Immature natural killer cell (primary cell): ENCODE data around the gene ADAM10. TPM values are rescaled to one million over a fixed set of nuclear protein-coding genes. Genes with fewer than 3 reads are reported as not detected.

Source experiments
- DNase-seq, 3 donors: peaks; one replicate each; pipeline ENCODE4 v3.0.0; 2022; ENCODE audit warnings: mixed read lengths in 1 of 3
- H3K27ac Mint-ChIP-seq, 6 donors: one replicate each; pipeline ENCODE4 v1.8.0; 2020; ENCODE audit warnings: mixed read lengths in 6 of 6, mild to moderate bottlenecking in 5 of 6, inconsistent platforms in 4 of 6, moderate library complexity in 3 of 6
- H3K27me3 Mint-ChIP-seq, 3 donors: one replicate each; pipeline ENCODE4 v1.8.0; 2020 to 2021; ENCODE audit warnings: low read depth in 3 of 3, mild to moderate bottlenecking in 3 of 3, mixed read lengths in 3 of 3, moderate library complexity in 3 of 3, inconsistent platforms in 1 of 3
- H3K36me3 Mint-ChIP-seq, 3 donors: one replicate each; pipeline ENCODE4 v1.8.0; 2020; ENCODE audit warnings: mixed read lengths in 3 of 3, inconsistent platforms in 2 of 3, mild to moderate bottlenecking in 2 of 3
- H3K4me1 Mint-ChIP-seq, 2 donors: one replicate each; pipeline ENCODE4 v1.8.0; 2020; ENCODE audit warnings: inconsistent platforms in 2 of 2, mild to moderate bottlenecking in 2 of 2, mixed read lengths in 2 of 2, moderate library complexity in 1 of 2
- H3K4me3 Mint-ChIP-seq, 5 donors: one replicate each; pipeline ENCODE4 v1.8.0; 2020; ENCODE audit warnings: mild to moderate bottlenecking in 5 of 5, mixed read lengths in 5 of 5, inconsistent platforms in 3 of 5, moderate library complexity in 3 of 5
- H3K9me3 Mint-ChIP-seq, 6 donors: one replicate each; pipeline ENCODE4 v1.8.0; 2020; ENCODE audit warnings: mild to moderate bottlenecking in 6 of 6, mixed read lengths in 6 of 6, inconsistent platforms in 4 of 6, moderate library complexity in 3 of 6
- polyA plus RNA-seq, 3 donors: library from polyadenylated mRNA; unstranded; fragments of 300-500 nt; fragmentation: Illumina TruSeq; gene quantifications; one replicate each; pipeline ENCODE4 v1.2.3, GENCODE V29; 2021

Gene ADAM10
- polyA plus RNA-seq, 3 donors from 2014 or later: 136 to 314 (median 192) TPM

DNA sequence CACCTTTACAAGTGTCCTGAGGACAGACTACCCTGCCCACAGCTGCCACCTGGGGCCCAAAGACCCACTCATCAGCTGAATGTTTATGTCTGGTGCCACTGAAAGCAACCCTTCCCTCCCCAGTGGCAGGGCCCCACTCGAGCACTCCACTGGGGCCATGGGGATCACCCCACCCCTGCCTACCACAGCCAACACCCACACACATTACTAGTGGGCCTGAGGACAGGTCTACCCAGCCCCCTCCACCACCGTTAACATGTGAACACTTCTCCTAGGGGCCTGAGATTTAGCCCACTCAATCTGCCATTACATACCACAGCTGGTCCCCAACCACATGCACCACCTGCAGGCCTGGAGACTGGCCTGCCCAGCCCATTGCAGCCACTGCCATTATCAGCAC lies 52.3 kb downstream of the ADAM10 start:
- H3K4me3 Mint-ChIP-seq: peak overlapping the region in 4 of 5 donors; percentile 18 to 72 (median 48)
- peaks cover 75 to 91% of the 10 kb centered on the region in 2 donors for H3K4me1 Mint-ChIP-seq
- H3K27me3 Mint-ChIP-seq: no peaks in the 10 kb centered on the region
- H3K9me3 Mint-ChIP-seq: peaks cover 0 to 6% (median under 1%) of the 10 kb centered on the region in 6 donors
- H3K36me3 Mint-ChIP-seq: peaks cover 13 to 29% (median 29%) of the 10 kb centered on the region in 3 donors
- DNase-seq: no peak
- peak overlapping the region; percentile 49 to 85 (median 74) for H3K27ac Mint-ChIP-seq

DNA sequence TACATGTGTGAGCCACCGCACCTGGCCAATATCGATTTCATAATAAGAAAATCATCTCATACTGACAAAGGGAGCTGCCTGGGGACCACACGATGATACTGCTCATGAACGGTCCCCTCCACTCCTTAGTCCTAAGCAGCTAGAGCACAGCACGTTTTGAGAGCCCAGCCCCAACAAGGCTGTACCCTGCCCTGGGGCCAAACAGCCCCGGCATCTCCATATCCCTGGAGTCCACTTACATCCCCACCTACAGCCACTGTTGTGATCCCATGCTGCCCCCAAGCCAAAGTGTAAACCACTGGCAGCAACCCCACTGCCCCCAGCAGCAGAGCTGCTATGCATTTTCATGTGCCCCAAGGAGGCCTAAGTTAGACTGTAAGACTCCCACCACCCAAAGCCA lies 52.8 kb downstream of the ADAM10 start:
- Mint-ChIP-seq H3K4me3 (peak overlapping the region; percentile 12 to 72 (median 30)), H3K4me1 (peaks cover 74 to 91% of the 10 kb centered on the region in 2 donors), H3K27ac (peak overlapping the region; percentile 35 to 79 (median 70)), H3K36me3 (peaks cover 13 to 31% (median 25%) of the 10 kb centered on the region in 3 donors), H3K9me3 (peaks cover 0 to 6% (median under 1%) of the 10 kb centered on the region in 6 donors), H3K27me3 (no peaks in the 10 kb centered on the region)
- no peak for DNase-seq

- peaks cover 0 to 6% (median under 1%) of the 10 kb centered on the region in 6 donors for H3K9me3 Mint-ChIP-seq
- H3K4me1 Mint-ChIP-seq: peaks cover 81 to 92% of the 10 kb centered on the region in 2 donors
- H3K36me3 Mint-ChIP-seq: peaks cover 9 to 20% (median 14%) of the 10 kb centered on the region in 3 donors
- H3K27me3 Mint-ChIP-seq: peaks cover 0 to 3% (median 0%) of the 10 kb centered on the region in 3 donors
- H3K4me3 Mint-ChIP-seq: peak overlapping the region in 1 of 5 donors; percentile 1
- DNase-seq: no peak
- H3K27ac Mint-ChIP-seq: peak overlapping the region; percentile 18 to 84 (median 66)
Measured at GRCh38 chr15:58694641-58695398, 54.7 kb downstream of the ADAM10 start.

- DNase-seq: no peak
- peak overlapping the region; percentile 42 to 81 (median 67) for H3K27ac Mint-ChIP-seq
- peak overlapping the region in 1 of 5 donors; percentile 33 for H3K4me3 Mint-ChIP-seq
Measured at GRCh38 chr15:58690703-58691102, 58.8 kb downstream of the ADAM10 start.

DNA sequence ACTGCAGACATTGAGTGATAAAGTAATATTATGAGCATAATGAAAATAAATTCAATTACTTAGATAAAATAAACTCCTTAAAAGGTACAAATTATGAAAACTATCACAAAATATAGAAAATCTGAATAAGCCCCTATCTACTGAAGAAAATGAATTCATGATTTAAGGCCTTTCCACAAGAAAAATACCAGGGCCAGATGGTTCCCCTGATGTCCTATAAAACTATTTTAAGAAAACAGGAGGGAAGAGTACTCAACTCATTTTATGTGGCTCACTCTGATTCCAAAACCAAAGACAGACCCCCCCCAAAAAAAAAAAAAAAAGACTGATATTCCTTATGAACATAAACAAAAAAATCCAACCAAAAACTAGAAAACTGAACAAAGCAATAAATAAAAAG lies 59.9 kb downstream of the ADAM10 start:
- H3K4me1 Mint-ChIP-seq: peaks cover 65 to 93% of the 10 kb centered on the region in 2 donors
- H3K27ac Mint-ChIP-seq: peak overlapping the region; percentile 54 to 81 (median 66)
- H3K4me3 Mint-ChIP-seq: peak overlapping the region in 1 of 5 donors; percentile 23
- H3K36me3 Mint-ChIP-seq: peaks cover 0 to 5% (median 5%) of the 10 kb centered on the region in 3 donors
- no peak for DNase-seq
- no peaks in the 10 kb centered on the region for H3K9me3 Mint-ChIP-seq
- H3K27me3 Mint-ChIP-seq: peaks cover 0 to 4% (median 0%) of the 10 kb centered on the region in 3 donors

More at GRCh38 chr15:58690703-58691102, 58.8 kb downstream of the ADAM10 start:
- no peaks in the 10 kb centered on the region for H3K9me3 Mint-ChIP-seq
- H3K36me3 Mint-ChIP-seq: peaks cover 0 to 5% (median 5%) of the 10 kb centered on the region in 3 donors
- peaks cover 74 to 96% of the 10 kb centered on the region in 2 donors for H3K4me1 Mint-ChIP-seq
- H3K27me3 Mint-ChIP-seq: peaks cover 0 to 4% (median 0%) of the 10 kb centered on the region in 3 donors

DNA sequence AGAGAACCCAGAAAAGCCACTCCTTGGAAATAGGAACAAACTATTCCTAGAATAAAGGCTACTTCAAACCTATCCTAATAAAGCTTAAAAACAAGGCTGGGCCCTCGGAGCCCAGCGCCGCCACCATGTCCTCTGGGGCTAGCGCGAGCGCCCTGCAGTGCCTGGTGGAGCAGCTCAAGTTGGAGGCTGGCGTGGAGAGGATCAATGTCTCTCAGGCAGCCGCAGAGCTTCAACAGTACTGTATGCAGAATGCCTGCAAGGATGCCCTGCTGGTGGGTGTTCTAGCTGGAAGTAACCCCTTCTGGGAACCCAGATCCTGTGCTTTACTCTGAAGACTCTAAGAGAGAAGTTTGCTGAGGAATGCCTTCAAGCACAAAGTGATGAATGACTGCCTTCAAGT lies 63.2 kb downstream of the ADAM10 start:
- Mint-ChIP-seq H3K4me3 (no peak overlapping the region), H3K9me3 (no peaks in the 10 kb centered on the region), H3K27ac (peak overlapping the region in 1 of 6 donors; percentile 24), H3K27me3 (peaks cover 0 to 3% (median 0%) of the 10 kb centered on the region in 3 donors), H3K36me3 (no peaks in the 10 kb centered on the region), H3K4me1 (peaks cover 55 to 84% of the 10 kb centered on the region in 2 donors)
- no peak for DNase-seq

- H3K4me3 Mint-ChIP-seq: no peak overlapping the region
- H3K27me3 Mint-ChIP-seq: peaks cover 0 to 3% (median 0%) of the 10 kb centered on the region in 3 donors
- H3K4me1 Mint-ChIP-seq: peaks cover 42 to 81% of the 10 kb centered on the region in 2 donors
- peak overlapping the region in 1 of 6 donors; percentile 66 for H3K27ac Mint-ChIP-seq
- H3K36me3 Mint-ChIP-seq: no peaks in the 10 kb centered on the region
- no peaks in the 10 kb centered on the region for H3K9me3 Mint-ChIP-seq
- no peak for DNase-seq
Measured at GRCh38 chr15:58684751-58685150, 64.8 kb downstream of the ADAM10 start.

DNA sequence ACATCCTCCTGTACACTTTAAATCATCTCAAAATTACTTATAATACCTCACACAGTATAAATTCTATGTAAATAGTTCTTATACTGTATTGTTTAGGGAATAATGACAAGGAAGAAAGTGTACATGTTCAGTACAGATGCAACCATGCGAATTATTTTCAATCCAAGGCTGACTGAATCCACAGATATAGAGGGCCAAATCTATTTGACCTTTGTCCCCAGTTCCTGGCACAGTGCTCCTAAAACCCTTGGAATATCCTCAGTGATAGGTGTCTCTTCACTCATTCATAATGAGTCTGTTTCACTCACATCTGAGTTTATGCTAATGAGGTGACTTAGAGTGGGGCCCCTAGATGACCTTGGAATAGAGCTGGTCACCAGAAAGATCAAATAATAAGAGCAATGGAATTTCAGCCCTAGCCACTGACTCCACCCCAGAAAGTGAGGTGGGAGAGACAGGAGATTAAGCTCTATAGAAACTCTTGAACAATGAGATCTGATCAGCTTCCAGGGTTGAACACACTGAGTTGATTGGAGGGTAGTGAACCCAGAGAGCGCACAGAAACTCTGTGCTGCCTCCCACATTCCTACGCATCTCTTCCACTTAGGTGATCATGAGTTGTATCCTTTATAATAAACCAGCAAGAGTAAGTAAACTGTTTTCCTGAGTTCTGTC lies 65.3 kb downstream of the ADAM10 start:
- no peaks in the 10 kb centered on the region for H3K9me3 Mint-ChIP-seq
- H3K4me1 Mint-ChIP-seq: peaks cover 37 to 78% of the 10 kb centered on the region in 2 donors
- no peak for DNase-seq
- H3K36me3 Mint-ChIP-seq: no peaks in the 10 kb centered on the region
- no peak overlapping the region for H3K4me3 Mint-ChIP-seq
- H3K27ac Mint-ChIP-seq: peak overlapping the region in 3 of 6 donors; percentile 32 to 66 (median 66)
- H3K27me3 Mint-ChIP-seq: peaks cover 0 to 3% (median 0%) of the 10 kb centered on the region in 3 donors

DNA sequence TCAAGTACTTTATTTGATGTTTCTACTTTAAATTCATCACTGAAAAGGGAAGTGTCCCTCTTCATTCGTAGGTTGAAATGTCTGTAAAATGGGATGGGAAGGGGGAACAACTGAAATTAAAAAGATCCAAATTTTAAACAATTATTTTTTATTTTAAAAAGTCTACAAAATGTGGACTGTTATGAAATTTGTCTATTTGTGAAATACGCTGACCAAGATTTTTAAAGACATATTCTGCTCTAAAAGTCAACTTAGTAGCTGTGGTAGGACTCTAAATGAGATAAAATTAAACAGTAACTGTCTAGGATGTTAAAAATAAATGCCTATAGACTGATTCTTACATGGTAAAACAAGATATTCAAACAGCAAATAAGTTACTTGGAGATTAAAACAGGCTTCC lies 67.3 kb downstream of the ADAM10 start:
- Mint-ChIP-seq H3K4me3 (no peak overlapping the region), H3K27ac (no peak overlapping the region), H3K27me3 (peaks cover 0 to 2% (median 0%) of the 10 kb centered on the region in 3 donors), H3K9me3 (no peaks in the 10 kb centered on the region), H3K36me3 (peaks cover 0 to 8% (median 0%) of the 10 kb centered on the region in 3 donors), H3K4me1 (peaks cover 29 to 76% of the 10 kb centered on the region in 2 donors)
- DNase-seq: no peak

GRCh38 chr15:58678683-58679082 lies 70.8 kb downstream of the ADAM10 start:
- Mint-ChIP-seq H3K27ac (peak overlapping the region in 2 of 6 donors; percentile 53 to 54), H3K9me3 (no peaks in the 10 kb centered on the region), H3K27me3 (peaks cover 0 to 2% (median 0%) of the 10 kb centered on the region in 3 donors), H3K4me1 (peaks cover 18 to 49% of the 10 kb centered on the region in 2 donors), H3K36me3 (peaks cover 0 to 8% (median 0%) of the 10 kb centered on the region in 3 donors), H3K4me3 (no peak overlapping the region)
- no peak for DNase-seq

- Mint-ChIP-seq H3K4me3 (no peak overlapping the region), H3K27me3 (peaks cover 0 to 2% (median 0%) of the 10 kb centered on the region in 3 donors), H3K4me1 (peaks cover 20 to 50% of the 10 kb centered on the region in 2 donors), H3K36me3 (peaks cover 0 to 14% (median 0%) of the 10 kb centered on the region in 3 donors), H3K9me3 (no peaks in the 10 kb centered on the region), H3K27ac (peak overlapping the region; percentile 4 to 79 (median 36))
- no peak for DNase-seq
Measured at GRCh38 chr15:58677426-58677825, 72.1 kb downstream of the ADAM10 start.

DNA sequence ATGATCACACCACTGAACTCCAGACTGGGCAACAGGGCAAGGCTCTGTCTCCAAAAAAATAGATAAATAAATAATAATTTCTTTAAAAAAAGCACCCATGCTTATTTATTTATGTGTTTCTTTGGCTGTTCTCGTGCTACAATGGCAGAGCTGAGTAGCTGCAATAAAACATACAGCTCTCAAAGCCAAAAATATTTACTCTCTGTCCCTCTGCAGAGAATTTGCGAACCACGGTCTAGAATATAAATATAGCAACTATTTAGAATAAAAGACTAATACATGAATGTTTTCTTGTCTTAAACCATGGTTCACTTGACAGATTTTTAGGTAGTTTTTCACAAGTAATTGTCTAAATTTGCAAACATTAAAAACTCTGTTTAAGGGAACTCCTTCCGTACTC lies 72.7 kb downstream of the ADAM10 start:
- DNase-seq: no peak
- Mint-ChIP-seq H3K27ac (peak overlapping the region in 2 of 6 donors; percentile 34 to 55), H3K27me3 (peaks cover 0 to 2% (median 0%) of the 10 kb centered on the region in 3 donors), H3K4me1 (peaks cover 19 to 50% of the 10 kb centered on the region in 2 donors), H3K9me3 (no peaks in the 10 kb centered on the region), H3K4me3 (no peak overlapping the region), H3K36me3 (peaks cover 0 to 14% (median 0%) of the 10 kb centered on the region in 3 donors)

DNA sequence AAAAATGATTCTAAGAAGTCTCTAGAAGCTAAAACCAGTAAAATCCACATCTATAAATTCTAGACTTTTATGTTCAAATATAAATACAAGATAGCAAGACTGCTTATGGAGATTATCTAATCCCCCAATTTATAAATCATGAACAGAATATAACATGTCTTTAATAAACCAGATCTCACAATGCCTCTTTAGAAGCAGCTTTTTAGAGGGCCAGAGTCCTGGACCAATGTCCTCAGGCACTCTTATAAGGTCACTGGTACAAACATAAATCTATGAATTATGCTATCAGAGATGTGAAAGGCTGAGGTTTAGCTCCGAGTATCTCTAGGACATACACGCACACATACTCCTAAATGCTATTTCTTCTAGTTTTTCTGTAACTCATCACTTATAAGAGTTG lies 78.3 kb downstream of the ADAM10 start:
- peak overlapping the region in 1 of 6 donors; percentile 1 for H3K27ac Mint-ChIP-seq

More for the DNA sequence above, 78.3 kb downstream of the ADAM10 start:
- peaks cover 8 to 34% of the 10 kb centered on the region in 2 donors for H3K4me1 Mint-ChIP-seq
- H3K4me3 Mint-ChIP-seq: no peak overlapping the region
- DNase-seq: no peak
- H3K27me3 Mint-ChIP-seq: peaks cover 0 to 1% (median 0%) of the 10 kb centered on the region in 3 donors
- H3K36me3 Mint-ChIP-seq: peaks cover 0 to 6% (median 4%) of the 10 kb centered on the region in 3 donors
- H3K9me3 Mint-ChIP-seq: no peaks in the 10 kb centered on the region
